Activated naive CD4-positive, alpha-beta T cell (primary cell): ENCODE measurements around the gene DOCK1.
"Not testable (repeated sequence)": the region's sequence is repeated elsewhere in the genome, so short reads cannot be mapped to it uniquely, and the experiment has no call there.

Experiments
- DNase-seq, 4 experiments: peaks; one replicate each; lab custom pipeline; 2025; lab: John Stamatoyannopoulos, UW

Gene DOCK1

DNA sequence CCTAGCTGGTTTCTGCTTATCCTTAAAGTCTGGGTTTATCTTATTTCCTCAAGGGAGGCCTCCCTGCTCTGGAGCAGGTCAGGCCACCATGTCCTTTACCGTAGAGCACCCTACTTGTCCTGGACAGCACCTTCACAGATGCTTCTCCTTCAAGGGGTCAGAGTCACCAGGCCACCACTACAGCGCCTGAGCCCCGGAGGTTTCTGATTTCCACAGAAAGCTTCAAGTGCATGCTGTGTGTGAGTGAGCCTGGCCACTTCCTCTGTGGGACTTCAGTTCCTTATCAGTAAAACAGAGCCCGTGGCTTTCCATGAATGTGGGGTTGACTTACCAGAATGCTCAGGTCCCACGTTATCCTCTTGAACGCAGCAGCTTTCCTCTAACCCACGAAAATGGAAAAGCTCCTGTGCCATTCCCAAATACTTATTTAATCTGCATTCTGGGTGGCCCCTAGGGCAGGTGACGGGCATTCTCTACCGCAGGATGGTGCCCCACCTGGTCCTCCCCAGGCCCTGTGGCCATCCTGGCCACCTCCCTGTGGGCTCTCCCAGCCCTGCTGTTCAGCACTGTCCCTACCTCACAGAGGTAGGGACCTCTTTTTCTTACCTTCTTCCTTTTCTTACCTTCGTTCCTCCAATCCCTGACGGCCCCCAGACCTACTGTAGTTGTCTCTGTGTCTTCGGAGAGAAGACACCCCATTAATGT lies 1.4 kb upstream of the DOCK1 start:
- DNase-seq: no peak

DNA sequence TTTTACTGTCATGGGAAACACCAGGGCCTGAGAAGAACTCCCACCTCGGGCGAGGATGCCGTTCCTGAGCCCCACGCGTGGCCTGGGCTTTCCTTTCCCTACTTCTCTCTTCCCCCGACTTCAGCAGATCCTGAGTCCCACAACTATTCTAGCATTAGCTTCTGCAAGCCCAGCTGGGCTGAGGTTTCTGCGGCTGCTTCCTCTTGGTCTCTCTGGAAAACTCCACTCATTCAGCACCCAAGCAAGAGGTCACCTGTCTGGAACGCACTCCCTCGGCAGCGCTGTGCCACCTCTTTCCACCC lies 761 bp upstream of the DOCK1 start:
- no peak for DNase-seq

DNA sequence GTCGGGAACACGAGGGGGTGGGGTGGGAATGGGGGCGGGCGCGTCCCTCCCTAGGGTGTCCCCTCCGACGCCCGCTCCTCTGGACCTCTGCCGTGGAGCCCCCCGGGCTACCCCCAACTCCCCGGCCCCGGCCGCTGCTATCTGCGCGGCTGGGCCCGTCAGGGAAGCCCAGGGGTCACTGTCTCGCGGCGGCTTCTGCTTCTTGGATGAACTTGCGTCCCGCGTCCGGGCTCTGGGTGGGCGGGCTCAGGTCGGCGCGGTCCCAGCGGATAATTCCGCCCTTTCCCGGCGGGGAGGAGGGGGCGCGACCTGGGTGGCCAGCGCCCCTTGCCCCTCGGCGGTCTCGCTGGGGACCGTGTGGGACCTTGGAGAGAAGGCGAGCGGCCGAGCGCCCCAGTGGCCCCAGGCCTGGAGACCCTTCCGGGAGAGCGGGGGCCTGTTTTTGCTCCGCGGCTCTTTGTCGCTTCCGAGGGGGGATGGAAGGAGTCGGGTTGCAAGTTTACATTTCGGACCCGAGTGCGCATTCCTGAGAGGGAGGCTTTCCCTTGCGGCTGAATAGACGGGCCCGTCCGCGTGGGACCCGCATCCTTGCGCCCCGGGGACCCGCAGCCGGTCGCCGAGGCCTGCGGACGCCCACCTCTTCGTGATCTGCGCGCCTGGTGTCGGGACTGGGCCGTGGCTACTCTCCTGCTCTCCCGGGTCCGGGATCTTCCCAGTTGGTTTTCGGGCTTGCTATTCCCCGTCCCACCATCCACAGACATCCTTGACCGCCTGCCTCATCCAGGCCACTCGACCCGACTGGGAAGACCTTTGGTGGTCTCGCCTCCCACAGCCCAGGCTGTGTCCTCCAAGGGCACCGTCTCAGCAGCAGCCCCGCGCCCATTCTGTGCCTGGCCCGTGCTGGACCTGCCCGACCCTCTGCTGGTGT lies 812 bp downstream of the DOCK1 start:
- DNase-seq: no peak

DNA sequence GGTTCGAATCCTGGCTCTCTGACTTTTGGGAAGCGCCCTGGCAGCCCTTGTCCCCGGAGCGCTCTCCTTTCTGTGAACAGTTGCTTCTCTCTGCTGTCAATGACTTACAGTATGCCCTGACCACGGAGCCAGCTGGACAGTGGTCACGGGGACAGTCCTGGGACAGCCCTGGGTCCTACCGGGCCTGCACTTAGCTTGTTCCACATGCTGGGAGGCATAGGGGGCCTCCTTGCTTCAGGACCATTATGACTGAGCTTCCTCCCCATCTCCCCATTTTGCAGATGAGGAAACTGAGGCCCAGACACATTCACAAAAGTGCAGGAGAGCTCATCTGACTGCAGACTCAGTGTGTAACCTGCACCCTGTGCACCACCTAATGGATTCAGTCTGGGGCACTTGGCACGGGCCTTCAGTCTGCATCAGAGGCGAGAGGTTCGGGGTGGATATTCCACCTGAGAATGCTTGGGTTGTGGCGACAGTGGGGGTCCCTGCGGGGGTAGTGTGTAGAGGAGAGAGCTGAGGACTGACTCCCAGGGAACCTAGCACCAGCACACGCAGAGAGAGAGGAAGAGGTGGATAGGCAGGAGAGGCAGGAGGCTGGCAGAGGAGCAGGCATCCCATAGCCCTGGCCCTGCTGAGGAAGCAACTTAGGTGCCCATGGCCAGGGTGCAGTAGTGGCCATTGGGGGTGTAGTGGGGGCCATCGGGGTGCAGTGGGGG lies 1.6 kb downstream of the DOCK1 start:
- DNase-seq: no peak

DNA sequence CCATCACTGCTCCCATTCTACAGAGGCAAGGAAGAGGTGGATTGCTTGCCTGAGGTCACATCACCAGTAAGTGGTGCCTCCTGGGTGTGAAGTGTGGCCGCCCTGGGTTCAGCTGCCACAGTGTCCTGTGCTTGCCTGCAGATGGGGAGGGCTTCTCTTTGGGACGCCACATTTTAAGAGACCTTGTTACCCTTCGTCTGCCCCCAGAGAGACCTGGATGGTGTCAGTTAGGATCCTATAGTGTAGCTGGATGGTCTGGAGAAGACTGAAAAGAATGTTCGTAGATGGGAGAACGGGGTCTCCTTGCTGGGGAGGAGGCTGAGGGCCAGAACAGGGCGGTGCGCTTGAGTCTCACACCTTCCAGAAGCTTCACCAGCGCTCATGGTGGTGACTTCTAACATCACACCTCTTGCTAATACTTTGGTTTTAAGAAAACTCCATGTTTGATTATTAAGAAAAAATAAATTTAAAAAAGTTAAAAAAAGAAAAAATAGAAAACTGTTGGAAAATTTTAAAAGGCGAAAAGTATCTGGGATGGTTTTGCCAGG lies 2.3 kb downstream of the DOCK1 start:
- DNase-seq: no peak

DNA sequence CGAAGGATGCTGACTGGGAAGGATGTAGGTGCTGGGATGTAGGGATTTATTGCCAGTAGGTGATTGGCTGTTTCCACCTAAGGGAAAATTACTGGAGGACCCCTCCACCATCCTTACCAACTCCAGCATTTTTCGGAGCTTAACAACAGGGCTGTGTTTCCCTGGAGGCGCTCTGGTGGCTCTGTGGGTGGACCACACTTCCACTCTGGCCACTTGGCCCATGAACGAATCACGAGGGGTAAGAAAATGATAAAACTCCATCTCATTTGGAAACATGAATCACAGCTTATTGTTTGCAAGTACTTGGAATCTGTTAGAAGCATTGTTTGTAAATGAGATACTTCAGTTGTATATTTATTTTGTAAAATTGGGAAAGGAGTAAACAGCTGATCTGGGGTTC lies 3.0 kb downstream of the DOCK1 start:
- DNase-seq: no peak

DNA sequence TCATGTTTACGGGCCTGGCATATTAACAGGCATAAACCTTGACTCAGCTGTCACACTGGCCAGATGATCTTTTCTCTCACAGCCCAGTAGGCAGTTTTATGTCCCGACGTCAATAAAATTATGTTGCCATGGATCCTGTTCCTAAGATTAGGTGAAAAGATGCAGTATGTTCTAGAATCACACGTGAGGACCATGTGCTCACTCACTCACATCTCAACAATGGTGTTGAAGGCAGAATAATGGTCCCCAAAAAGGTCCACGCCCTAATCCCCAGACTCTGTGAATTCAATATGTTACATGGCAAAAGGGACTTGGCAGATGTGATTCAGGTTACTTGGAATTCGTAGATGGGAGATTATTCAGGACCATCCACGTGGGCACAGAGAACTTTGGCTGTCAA lies 3.5 kb downstream of the DOCK1 start:
- DNase-seq: no peak

DNA sequence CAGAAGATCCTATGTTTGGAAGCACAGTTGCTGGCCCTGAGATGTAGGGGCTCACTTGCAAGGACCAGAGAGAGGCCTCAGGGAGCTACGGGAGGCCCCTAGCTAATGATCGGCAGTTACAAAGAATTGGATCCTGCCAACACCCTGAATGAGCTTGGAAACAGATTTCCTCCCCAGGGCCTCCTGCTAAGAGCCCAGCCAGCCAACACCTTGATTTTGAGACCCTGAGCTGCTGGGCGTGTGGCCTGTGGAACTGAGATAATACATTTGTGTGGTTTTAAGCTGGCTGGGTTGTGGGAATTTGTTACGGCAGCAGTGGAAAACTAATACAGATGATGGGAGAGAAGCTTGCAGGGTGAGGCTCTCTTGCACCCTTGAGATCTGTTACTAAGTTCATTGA lies 3.9 kb downstream of the DOCK1 start:
- no peak for DNase-seq

DNA sequence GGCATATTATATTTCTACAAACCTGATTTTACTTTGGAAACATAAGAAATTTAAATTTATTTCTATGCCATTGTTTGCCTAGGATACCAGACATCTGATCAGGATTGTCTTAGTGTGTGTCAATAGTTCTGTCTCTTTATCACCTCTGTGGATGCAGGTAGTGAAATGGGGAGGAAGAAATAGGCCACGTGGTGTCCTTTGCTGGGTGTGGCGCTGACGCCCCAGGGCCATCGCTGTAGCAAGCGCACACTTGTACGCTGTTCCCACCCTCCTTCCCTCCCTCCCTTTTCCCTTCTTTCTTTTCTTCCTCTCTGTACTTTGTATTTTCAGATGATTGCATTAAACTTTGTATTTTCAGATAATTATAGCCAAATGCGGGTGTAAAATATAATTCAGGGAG lies 5.0 kb downstream of the DOCK1 start:
- DNase-seq: no peak

DNA sequence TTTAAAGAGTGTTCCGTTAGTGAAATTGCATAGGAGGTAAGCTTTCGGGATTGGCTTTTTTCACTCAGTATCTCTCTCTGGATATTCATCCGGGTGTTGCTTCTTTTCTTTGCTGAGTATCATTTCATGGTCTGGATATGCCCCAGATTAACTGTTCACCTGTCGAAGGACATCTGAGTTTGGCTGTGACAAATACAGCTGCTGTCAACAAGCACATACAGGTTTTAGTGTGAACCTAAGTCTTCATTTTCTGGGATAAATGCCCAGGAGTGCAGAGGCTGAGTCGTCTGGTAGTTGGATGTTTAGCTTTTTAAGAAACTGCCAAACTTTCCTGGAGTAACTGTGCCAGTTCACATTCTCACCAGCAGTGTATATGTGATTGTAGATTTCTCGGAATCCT lies 5.6 kb downstream of the DOCK1 start:
- DNase-seq: no peak

DNA sequence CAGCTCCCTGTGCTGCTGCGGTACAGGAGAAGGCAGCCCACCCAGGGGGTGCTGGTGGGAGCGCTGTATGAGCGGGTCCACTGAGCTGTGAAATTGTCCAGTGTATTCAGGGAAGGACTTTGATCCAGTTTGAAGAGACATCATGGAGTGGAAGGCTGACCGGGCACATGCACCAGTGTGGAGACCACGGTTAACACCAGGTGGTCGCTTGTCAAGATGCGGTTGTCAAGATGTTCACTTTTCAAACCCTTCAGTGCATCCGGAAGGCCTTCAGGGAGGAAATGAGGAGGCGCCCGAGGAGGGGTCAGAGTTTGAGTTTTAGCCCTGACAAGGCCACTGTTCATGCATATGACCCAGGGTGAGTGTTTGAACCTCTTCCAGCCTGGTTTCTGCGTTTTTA lies 6.1 kb downstream of the DOCK1 start:
- no peak for DNase-seq

DNA sequence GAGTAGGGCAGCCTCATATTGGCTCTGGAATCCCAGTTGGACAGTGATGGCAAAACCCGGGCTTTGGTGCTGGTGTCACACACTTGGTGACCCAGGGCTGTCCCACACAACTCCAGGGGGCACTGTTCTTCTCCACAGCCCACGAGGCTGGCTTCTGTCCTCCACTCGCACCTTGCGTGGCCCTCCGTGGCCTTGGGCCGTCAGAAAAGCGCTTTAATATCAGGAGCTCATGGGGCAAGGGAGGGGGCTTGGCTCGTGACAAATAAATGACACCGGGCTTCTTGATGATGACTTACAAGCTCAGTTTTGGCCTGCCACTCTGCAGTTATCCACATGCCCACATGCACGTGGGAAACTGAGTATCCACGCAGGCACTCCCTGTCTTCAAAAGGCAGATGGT lies 8.1 kb downstream of the DOCK1 start:
- DNase-seq: no peak

DNA sequence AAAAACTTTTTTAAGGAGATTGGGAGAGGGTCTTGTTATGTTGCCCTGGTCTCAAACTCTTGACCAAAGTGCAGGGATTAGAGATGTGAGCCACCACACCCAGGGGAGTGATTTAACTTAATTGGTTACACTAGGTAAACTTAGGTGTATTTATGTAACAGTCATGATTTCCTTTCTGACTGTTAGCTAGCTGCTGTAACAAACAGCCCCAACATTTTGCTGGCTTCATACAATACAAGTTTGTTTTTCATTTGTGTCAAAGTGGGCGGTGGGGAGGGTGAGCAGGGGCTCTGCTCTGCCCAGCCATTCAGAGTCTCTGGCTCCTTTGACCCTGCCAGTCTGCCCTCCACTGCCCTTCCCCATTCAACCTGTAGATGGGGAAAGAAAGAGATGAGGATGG lies 9.3 kb downstream of the DOCK1 start:
- no peak for DNase-seq

DNA sequence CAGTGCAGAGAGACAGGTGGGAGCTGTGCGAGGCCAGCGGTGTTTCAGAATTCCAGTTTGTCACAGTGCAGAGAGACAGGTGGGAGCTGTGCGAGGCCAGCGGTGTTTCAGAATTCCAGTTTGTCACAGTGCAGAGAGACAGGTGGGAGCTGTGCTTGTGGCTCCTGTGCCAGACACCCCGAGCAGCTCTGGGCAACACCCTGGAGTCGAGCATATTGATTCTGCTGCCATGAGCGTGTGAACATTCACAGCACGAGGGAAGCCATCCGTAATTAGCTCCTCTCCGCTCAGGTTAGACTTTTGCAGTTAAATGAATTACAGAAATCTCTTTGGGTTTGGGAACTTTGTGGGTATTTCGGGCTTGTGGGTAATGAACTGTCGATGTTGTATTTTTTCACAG lies 11.7 kb downstream of the DOCK1 start:
- not testable (repeated sequence) for DNase-seq

DNA sequence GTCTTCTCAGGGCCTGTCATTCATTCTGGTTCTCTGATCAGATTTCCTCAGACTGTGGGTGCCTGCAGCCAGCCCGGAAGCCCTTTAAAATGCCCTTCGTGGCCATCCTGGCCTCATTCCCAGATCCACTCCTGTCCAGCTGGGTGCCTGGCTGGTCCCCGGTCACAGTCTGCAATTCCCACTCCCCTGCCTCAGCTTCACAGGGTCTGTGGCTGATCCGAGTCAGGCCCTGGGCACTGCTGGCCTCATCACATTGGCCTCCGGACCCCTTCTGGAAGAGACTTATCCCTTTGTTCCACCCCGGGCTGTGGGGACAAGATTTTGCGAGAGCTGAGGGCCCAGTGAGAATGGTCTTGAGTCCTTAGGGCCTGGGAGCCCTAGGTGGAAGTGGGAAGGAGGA lies 12.1 kb downstream of the DOCK1 start:
- no peak for DNase-seq

DNA sequence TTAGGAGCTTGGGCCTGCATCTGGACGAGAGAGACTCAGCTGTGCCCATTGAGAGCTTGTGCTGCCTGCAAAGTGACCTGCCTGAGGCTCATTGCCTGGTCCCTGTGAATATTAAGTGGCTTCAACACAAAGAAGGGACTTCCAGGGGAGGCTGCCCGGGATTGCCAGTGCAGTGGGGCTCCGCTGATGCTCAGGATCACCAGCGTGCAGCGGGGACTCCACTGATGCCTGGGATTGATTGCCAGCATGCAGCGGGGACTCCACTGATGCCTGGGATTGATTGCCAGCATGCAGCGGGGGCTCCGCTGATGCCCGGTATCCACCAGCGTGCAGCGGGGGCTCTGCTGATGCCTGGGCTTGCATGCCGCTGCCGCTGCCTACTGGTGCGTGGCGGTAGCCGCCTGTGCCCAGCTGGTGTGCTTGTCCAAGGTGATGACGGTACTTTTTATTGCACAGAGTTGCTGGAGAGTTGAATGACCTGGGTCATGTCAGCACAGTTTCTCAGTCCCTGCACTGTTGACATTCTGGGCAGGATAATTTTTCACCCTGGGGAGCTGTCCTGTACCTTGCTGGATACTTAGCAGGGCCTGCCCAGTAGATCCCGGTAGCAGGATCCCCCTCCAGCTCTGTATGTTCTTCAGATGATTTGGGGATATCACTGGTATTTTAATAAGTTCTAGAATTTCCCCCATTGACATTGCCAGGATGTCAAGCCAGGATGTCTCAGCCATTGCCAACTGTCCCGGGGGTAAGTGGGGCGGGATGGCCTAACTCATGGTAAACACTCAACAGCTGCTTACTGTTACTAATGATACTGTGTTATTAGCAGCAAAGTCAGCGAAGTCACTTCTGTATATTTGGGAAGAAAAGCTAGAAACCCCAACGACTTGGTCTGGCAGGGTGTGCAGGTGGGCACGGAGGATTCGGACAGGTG lies 13.0 kb downstream of the DOCK1 start:
- no peak for DNase-seq

DNA sequence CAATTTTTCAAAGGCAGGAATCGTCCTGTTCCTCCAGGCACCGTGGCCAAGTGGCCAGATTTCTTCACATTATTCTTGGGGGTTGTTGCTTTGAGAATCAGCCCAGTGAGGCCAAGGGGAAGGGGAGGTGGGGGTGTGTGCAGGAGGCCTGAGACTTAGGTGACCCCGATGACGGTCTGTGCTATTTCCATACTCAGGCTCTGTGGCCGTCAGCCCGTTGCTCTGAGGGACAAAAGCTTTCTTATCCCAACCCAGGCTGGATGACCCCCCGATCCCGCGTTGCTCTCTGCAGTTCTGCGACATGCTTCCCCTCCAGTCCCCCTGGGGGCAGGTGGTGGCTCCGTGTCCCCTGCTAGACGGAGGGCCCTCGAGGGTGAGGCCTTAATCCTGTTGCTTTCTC lies 14.2 kb downstream of the DOCK1 start:
- no peak for DNase-seq

DNA sequence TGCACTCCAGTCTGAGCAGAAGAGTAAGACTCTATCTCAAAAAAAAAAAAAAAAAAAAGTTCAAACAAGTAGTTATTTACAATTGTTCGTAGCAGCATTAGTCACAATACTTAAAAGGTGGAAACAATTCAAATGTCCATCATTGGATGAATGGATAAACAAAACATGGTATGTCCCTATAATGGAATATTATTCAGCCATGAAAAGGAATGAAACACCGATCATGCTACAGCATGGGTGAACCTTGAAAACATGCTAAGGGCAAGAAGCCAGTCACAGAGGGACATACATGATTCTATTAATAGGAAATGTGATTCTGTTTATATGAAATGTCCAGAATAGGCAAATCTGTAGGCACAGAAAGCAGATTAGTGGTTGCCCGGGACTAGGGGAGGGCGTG lies 15.9 kb downstream of the DOCK1 start:
- no peak for DNase-seq

DNA sequence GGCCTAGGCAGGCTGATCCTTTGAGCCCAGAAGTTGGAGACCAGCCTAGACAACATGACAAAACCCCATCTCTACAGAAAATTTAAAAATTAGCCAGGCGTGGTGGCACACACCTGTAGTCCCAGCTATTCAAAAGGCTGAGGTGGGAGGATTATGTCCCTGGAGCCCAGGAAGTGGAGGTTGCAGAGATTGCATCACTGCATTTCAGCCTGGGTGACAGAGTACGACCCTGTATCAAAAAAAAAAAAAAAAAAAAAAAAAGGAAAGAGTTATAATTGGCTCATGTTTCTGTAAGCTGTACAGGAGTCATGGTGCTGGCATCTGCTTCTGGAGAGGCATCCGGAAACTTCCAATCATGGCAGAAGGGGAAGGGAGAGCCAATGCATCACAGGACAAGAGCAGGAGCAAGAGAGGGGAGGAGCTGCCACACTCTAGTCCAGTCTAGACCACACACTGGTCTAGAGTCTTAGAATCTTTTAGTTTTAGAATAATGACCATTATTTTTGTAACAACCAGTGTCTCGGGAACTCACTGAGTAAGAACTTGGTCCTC lies 16.8 kb downstream of the DOCK1 start:
- DNase-seq: no peak

DNA sequence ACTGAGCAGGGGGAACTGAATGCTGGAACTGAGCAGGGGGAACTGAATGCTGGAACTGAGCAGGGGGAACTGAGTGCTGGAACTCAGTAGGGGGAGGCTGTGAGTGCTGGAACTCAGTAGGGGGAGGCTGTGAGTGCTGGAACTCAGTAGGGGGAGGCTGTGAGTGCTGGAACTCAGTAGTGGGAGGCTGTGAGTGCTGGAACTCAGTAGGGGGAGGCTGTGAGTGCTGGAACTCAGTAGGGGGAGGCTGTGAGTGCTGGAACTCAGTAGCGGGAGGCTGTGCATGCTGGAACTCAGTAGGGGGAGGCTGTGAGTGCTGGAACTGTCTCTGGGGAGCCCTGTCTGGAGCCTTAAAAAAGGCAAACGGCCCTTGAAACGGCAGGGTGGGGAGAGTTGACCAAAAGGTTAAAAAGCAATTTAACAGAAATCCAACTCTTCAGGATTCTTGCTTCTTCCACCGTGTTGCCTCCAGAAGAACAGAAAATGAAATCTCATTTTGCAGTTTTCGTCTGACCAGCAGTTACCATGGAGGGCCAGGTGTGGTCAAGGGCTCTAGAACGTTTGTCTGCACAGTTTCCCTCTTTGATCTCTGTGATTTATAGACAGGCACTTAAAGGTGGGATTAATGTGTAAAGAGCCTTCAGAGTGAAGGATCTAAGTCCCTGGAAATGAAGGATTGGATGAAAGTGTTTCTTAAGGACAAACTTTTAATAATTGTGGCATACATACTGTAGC lies 19.1 kb downstream of the DOCK1 start:
- no peak for DNase-seq

DNA sequence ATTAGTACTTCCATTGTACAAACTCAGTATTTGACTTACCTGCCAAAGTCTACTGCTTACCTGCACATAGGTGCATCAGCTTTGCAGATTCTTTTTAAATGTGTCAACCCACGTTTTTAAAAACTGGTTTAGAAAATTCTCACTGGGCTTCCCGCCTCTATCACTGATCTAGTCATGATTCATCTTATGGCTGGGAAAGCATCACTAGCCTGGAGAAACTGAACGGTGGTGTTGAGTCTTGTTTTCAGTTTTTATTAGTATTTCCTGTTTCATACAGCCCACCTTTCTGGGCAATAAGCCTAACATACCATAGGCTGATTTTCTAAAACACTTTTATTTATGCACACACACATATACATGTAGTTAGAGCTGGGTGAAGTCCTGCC lies 19.7 kb downstream of the DOCK1 start:
- DNase-seq: no peak
